ENCODE data around the gene TMUB1. TPM values are rescaled to one million over a fixed set of nuclear protein-coding genes. Genes with fewer than 3 reads are reported as not detected.
A peak's percentile ranks its signal among the peaks of the same experiment; 100 is the strongest.

TMUB1 gene
- polyA plus RNA-seq, 3 donors from 2014 or later, result 47.5 to 57.5 (median 49.6) TPM

DNA sequence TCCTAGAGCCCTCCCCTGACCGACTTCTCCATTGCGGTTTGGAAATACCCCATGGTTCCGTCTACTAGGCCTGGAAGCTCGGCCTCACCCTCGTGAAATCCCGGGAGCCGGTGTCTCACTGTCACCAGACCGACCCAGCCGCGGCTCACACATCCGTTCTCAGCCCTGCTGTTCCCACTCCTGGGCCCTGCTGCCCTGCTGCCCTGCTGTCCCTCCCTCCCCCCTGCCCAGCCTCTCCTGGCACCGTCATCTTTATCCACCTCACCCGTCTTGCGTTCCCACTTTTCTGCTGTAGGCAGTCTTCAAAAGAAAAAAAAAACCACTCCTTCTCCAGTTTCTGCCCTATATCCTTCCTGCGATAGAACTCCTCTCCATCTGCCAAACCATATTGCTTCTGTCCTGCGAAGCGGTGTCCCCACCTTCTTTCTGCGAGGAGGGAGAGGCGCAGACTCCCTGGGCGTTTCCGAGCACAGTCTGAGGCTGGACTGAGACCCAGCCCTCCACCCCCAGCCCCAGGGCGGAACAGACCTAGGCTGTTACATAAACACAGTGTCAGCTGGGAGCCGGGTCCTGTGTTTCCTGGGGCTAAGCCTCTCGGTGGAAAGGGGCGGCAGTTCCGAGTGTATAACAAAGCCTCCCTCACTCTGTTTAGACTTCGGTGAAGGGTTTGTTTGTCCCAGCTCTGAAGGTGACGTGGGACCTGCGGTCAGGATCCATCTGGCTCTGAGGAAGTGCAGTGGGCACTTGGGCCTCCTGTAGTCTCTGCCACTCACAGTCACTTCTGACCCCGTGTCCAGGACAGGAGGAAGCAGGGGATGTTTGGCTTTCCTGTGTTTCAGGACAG lies 5.8 kb upstream of the TMUB1 start:
- no peak for DNase-seq
- H3K36me3 Mint-ChIP-seq, result no peaks in the 10 kb centered on the region
- H3K4me1 Mint-ChIP-seq, result peaks cover 35 to 37% of the 10 kb centered on the region in 2 donors
- peaks cover 4 to 12% (median 6%) of the 10 kb centered on the region in 3 donors for H3K27me3 Mint-ChIP-seq (ENCODE audit: low read depth in 3 of 3)
- no peaks in the 10 kb centered on the region for H3K9me3 Mint-ChIP-seq
- H3K27ac Mint-ChIP-seq, result peak overlapping the region; percentile 41 to 97 (median 86)
- peak overlapping the region; percentile 24 to 86 (median 59) for H3K4me3 Mint-ChIP-seq

DNA sequence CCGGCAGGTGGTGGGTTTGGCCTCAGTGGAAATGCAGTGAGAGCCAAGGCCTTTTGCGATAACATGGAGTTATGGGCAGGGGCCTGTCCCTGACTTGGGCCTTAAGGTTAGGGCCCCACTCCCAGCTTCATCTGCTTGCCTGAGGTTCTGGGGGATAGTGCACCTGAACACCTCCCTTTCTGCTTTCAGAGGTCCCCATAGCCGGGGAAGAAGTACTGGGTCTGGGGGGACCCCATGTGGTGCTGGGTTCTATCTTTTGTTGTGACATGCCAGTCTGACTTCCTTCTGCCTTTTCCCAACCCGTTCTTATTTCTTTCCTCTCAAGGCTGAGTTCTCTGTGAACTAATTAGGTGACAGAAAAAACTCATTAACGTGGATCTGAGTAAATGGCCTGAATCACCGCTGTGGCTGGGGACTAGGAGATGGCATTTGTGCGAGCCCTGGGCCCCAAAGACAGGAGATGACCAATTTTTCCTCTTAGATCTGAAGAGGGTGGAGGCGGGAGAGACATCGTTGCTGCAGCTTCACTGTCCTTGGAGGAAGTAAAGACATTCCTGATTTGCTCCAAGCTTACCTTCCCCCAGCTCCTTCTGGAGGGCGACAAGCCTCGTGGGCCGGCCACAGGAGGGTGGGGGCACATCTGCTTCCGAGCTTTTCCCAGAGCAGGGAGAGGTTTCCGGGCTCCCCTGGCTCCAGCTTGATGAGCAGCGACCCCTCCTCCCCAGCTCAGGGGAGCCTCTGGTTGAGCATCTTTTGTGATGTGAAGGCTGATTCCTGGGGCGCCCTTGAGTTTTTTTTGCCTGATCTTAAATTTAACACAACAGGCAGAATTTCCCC lies 4.9 kb upstream of the TMUB1 start:
- Mint-ChIP-seq H3K36me3 (no peaks in the 10 kb centered on the region), H3K27ac (peak overlapping the region; percentile 76 to 97 (median 86)), H3K9me3 (no peaks in the 10 kb centered on the region), H3K27me3 (ENCODE audit: low read depth in 3 of 3) (peaks cover 4 to 16% (median 6%) of the 10 kb centered on the region in 3 donors), H3K4me3 (peak overlapping the region; percentile 73 to 86 (median 80)), H3K4me1 (peaks cover 41 to 42% of the 10 kb centered on the region in 2 donors)
- DNase-seq, result no peak

DNA sequence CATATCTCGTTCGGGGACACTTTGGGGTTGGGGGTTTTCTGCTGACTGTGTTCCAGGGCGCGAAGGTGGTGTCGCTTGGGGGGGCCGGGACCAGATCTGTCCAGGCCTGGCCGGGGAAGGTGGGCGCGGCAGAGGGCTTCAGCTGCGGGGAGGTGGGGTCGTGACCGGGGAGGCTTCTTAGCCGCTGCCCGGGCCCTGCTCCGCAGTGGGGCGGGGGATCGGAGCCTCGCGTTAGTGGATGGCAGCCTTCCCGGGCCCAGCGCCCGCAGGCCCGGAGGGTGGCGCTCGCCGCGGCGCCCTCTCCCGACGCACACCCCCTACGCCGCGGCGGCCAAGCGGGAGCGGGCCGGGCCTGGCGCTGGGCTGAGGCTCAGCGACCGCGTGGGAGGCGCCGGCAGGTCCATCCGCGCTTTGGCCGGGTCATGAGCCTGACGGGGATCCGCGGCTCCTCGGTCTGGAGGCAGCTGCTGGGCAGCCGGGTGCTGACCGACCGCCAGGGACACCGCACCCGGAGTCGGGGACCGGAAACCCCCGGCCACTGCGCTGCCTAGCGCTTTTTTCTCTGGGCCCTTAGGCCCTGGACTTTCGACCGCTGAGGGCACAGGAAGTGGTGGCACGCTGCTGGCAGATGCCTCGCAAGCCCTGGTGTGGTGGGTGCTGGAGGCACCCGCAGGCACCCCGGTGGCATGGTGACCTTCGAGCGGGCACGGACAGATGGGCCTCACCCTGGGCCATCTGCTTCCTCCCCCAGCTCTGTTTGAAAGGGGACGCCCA lies 4.1 kb upstream of the TMUB1 start:
- Mint-ChIP-seq H3K4me3 (peak overlapping the region; percentile 88 to 95 (median 89)), H3K9me3 (no peaks in the 10 kb centered on the region)

DNA sequence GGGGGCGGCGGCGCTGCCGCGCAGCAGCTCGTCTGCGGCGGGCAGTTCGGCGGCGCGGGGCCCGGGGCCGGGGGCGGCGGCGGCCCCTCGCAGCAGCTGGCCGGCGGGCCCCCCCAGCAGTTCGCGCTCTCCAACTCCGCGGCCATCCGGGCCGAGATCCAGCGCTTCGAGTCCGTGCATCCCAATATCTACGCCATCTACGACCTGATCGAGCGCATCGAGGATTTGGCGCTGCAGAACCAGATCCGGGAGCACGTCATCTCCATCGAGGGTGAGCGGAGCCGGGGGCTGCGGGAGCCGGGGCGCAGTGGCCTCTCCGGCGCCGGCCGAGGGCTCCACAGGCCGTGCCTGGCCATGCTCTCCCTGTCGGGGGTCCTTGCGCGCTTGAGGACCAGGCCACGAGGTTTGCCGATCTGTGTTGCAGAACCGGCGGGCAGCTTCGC lies 3.5 kb upstream of the TMUB1 start:
- Mint-ChIP-seq H3K9me3 (no peaks in the 10 kb centered on the region), H3K27ac (peak overlapping the region; percentile 60 to 92 (median 88)), H3K4me1 (peaks cover 48 to 50% of the 10 kb centered on the region in 2 donors), H3K36me3 (no peaks in the 10 kb centered on the region), H3K27me3 (ENCODE audit: low read depth in 3 of 3) (peaks cover 4 to 16% (median 8%) of the 10 kb centered on the region in 3 donors), H3K4me3 (peak overlapping the region; percentile 88 to 95 (median 89))
- peak; percentile 34 to 41 (median 35) for DNase-seq

More for the DNA sequence above, 4.1 kb upstream of the TMUB1 start:
- peak; percentile 69 to 72 (median 71) for DNase-seq
- H3K27ac Mint-ChIP-seq, result peak overlapping the region; percentile 83 to 92 (median 88)
- no peaks in the 10 kb centered on the region for H3K36me3 Mint-ChIP-seq
- H3K27me3 Mint-ChIP-seq (ENCODE audit: low read depth in 3 of 3), result peaks cover 4 to 16% (median 8%) of the 10 kb centered on the region in 3 donors
- H3K4me1 Mint-ChIP-seq, result peaks cover 47 to 48% of the 10 kb centered on the region in 2 donors

- H3K4me1 Mint-ChIP-seq, result peaks cover 48% of the 10 kb centered on the region in 2 donors
- no peaks in the 10 kb centered on the region for H3K36me3 Mint-ChIP-seq
- peak within 1 kb of the TSS; percentile 88 to 95 (median 89) for H3K4me3 Mint-ChIP-seq
- H3K27ac Mint-ChIP-seq, result peak within 1 kb of the TSS; percentile 69 to 96 (median 94)
- H3K9me3 Mint-ChIP-seq, result no peaks in the 10 kb centered on the region
- peak; percentile 64 to 67 (median 65) for DNase-seq
- H3K27me3 Mint-ChIP-seq (ENCODE audit: low read depth in 3 of 3), result peaks cover 3 to 16% (median 8%) of the 10 kb centered on the region in 3 donors
Measured at GRCh38 chr7:151085691-151086620, 2.7 kb upstream of the TMUB1 start, which contains the start of gene AGAP3. Gene AGAP3 (plus strand): TSS chr7:151086475. CDS start chr7:151086742, 267 bp downstream.

DNA sequence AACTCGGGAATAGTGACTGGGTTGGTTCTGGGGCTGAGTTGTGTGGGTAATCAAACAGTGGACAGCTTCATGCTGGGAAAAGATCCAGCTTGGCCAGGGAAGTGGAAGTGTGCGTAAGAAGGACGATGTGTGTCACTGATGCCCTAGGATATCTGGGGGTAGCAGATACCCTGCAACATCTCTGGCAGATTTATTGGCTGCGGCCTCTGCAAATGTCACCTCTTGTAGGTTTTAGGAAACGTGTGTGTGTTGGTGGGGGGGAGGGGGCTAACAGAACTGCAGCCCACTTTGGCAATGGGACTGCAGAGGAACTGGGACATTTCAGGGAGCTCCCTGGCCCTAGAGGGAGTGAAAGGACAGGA lies 2.0 kb upstream of the TMUB1 start:
- Mint-ChIP-seq H3K27me3 (ENCODE audit: low read depth in 3 of 3) (peaks cover 2 to 13% (median 8%) of the 10 kb centered on the region in 3 donors), H3K27ac (peak overlapping the region; percentile 49 to 96 (median 93)), H3K36me3 (no peaks in the 10 kb centered on the region), H3K4me3 (peak overlapping the region; percentile 76 to 89 (median 81)), H3K9me3 (no peaks in the 10 kb centered on the region), H3K4me1 (peaks cover 48% of the 10 kb centered on the region in 2 donors)
- no peak for DNase-seq

GRCh38 chr7:151083824-151084160 lies 499 bp upstream of the TMUB1 start:
- no peaks in the 10 kb centered on the region for H3K36me3 Mint-ChIP-seq
- no peak for DNase-seq
- peaks cover 0 to 15% (median 8%) of the 10 kb centered on the region in 3 donors for H3K27me3 Mint-ChIP-seq (ENCODE audit: low read depth in 3 of 3)
- no peaks in the 10 kb centered on the region for H3K9me3 Mint-ChIP-seq
- H3K4me1 Mint-ChIP-seq, result peaks cover 49 to 51% of the 10 kb centered on the region in 2 donors
- H3K4me3 Mint-ChIP-seq, result peak overlapping the region; percentile 74 to 81 (median 81)
- peak overlapping the region in 5 of 6 donors; percentile 88 to 96 (median 92) for H3K27ac Mint-ChIP-seq

- peaks cover 44 to 47% of the 10 kb centered on the region in 2 donors for H3K4me1 Mint-ChIP-seq
- no peak for DNase-seq
- no peaks in the 10 kb centered on the region for H3K36me3 Mint-ChIP-seq
- peak overlapping the region; percentile 81 to 92 (median 86) for H3K4me3 Mint-ChIP-seq
- peaks cover 0 to 19% (median 4%) of the 10 kb centered on the region in 3 donors for H3K27me3 Mint-ChIP-seq (ENCODE audit: low read depth in 3 of 3)
- peak overlapping the region; percentile 70 to 96 (median 93) for H3K27ac Mint-ChIP-seq
- no peaks in the 10 kb centered on the region for H3K9me3 Mint-ChIP-seq
Measured at GRCh38 chr7:151082141-151083070, 887 bp downstream of the TMUB1 start.

- peak overlapping the region in 5 of 6 donors; percentile 55 to 84 (median 81) for H3K27ac Mint-ChIP-seq
- no peaks in the 10 kb centered on the region for H3K36me3 Mint-ChIP-seq
- peaks cover 42 to 47% of the 10 kb centered on the region in 2 donors for H3K4me1 Mint-ChIP-seq
- DNase-seq, result no peak
- H3K9me3 Mint-ChIP-seq, result no peaks in the 10 kb centered on the region
- H3K27me3 Mint-ChIP-seq (ENCODE audit: low read depth in 3 of 3), result peaks cover 0 to 17% (median 2%) of the 10 kb centered on the region in 3 donors
- H3K4me3 Mint-ChIP-seq, result peak overlapping the region; percentile 53 to 88 (median 83)
Measured at GRCh38 chr7:151081170-151082101, 1.9 kb downstream of the TMUB1 start.

DNA sequence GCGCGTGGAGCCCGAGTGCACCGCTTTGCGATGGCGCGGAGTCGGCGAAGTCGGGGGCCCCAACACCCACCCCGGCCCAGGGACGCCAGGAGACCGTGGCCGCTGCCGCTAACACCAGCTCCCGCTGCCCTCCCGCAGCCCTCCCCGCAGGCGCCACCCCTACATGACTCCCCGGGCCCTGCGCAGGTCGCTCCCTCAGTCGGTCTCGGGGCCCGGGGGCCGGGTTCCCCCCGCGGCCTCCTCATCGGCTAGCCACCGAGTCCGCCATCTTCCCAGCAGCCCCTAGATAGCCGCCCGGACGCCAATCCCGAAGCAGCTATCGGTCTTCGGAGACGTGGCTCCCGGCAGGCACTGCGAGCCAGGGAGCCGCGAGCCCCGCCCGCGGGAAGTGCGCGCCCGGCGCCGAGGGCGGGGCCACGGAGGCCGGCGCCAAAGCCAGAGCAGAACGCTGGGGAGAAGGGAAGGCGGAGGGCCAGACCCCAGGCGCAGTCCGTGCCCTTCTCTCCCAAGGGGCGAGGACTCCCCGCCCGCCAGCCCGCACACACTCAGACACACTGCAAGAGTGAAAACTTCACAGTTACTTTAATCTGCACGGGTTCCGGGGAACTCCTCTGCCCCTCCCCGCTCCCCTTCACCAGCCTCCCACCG lies 2.6 kb downstream of the TMUB1 start, which contains the start of gene FASTK:
Gene FASTK (minus strand): TSS at position 288 of the 648 bp plus-strand sequence. CDS start 43 bp downstream, at position 245.
- Mint-ChIP-seq H3K4me1 (peaks cover 39 to 45% of the 10 kb centered on the region in 2 donors), H3K36me3 (peaks cover 0 to 1% (median 0%) of the 10 kb centered on the region in 3 donors), H3K27me3 (ENCODE audit: low read depth in 3 of 3) (peaks cover 0 to 17% (median 2%) of the 10 kb centered on the region in 3 donors), H3K4me3 (peak within 1 kb of the TSS; percentile 82 to 88 (median 85)), H3K27ac (peak within 1 kb of the TSS; percentile 53 to 84 (median 82)), H3K9me3 (no peaks in the 10 kb centered on the region)
- DNase-seq, result peak; percentile 88
